Stimulated activated naive CD8-positive, alpha-beta T cell treated with anti-CD3 and anti-CD28 coated beads, Interleukin-15, amount 100 ng/mL, for 72 hours (primary cell): ENCODE results near the gene DQX1.

Experiments
- ATAC-seq: fragments of 150-1000 bp; cut with Tn5 transposase; 2 replicates; pipeline ENCODE4 v1.10.0; 2021; ENCODE audit warnings: mild to moderate bottlenecking, moderate library complexity
- DNase-seq, 2 donors: peaks; one replicate each; pipeline ENCODE4 v3.0.0; 2021 to 2022
- H3K27ac Mint-ChIP-seq, 2 donors: one replicate each; pipeline ENCODE4 v1.8.0; 2022; ENCODE audit warnings: mild to moderate bottlenecking in 2 of 2, mixed read lengths in 2 of 2, moderate library complexity in 2 of 2
- H3K27me3 Mint-ChIP-seq: one replicate; pipeline ENCODE4 v1.8.0; 2022; ENCODE audit warnings: mixed read lengths
- H3K4me1 Mint-ChIP-seq: one replicate; pipeline ENCODE4 v1.8.0; 2022; ENCODE audit warnings: mild to moderate bottlenecking, mixed read lengths
- H3K4me3 Mint-ChIP-seq, 2 donors: one replicate each; pipeline ENCODE4 v1.8.0; 2022; ENCODE audit warnings: mild to moderate bottlenecking in 2 of 2, mixed read lengths in 2 of 2, moderate library complexity in 1 of 2
- H3K9me3 Mint-ChIP-seq, 2 donors: one replicate each; pipeline ENCODE4 v1.8.0; 2022; ENCODE audit warnings: mixed read lengths in 2 of 2

DQX1 gene

GRCh38 chr2:74548285-74548899 is 22.4 kb upstream of the DQX1 start:
- H3K27ac Mint-ChIP-seq: peak overlapping the region in 1 of 2 donors; percentile 55
- ATAC-seq (no peak), DNase-seq (no peak)
- H3K9me3 Mint-ChIP-seq: no peaks in the 10 kb centered on the region
- peaks cover 77% of the 10 kb centered on the region for H3K27me3 Mint-ChIP-seq
- H3K4me1 Mint-ChIP-seq: peaks cover 16% of the 10 kb centered on the region
- H3K4me3 Mint-ChIP-seq: peak overlapping the region; percentile 67 to 74

DNA sequence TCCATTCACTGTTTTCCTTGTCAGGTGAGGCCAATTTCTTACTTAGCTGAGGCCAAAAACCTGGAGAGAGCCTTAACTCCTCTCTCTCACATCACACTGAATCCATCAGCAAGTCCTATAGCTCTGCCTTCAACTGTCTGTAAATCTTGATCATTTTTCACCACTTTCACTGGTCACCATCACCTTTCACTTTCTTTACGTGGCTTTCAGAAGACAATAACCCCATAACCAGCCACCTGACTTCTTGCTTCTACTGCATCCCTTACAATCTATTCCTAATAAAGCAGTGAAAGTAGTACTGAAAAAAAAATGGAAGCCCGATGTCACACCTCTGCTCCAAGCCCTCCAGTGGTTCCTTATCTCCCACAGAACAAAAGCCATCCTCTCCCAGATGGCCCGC is 20.0 kb upstream of the DQX1 start:
- H3K27me3 Mint-ChIP-seq: peaks cover 71% of the 10 kb centered on the region
- no peak overlapping the region for H3K4me3 Mint-ChIP-seq
- ATAC-seq: no peak
- no peak for DNase-seq
- no peaks in the 10 kb centered on the region for H3K9me3 Mint-ChIP-seq
- H3K4me1 Mint-ChIP-seq: peaks cover 16% of the 10 kb centered on the region
- H3K27ac Mint-ChIP-seq: no peak overlapping the region

DNA sequence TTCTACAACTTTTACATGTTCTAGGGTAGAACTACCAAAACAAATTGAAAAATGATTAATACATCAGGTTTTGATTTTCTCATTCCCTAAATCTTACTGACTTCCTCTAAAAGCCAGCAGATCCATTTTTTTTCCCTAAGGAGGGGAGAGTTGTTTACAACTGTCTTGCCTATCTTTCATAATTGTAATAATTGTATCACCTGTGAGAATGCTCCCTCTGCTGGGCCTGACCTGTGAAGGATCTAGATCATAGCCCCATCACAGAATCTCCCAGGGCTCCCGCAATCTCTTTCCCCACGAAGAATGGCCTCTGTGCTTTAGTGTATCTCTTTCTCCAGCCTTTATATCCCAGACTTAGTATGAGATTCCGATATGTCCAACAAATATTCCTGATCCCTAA is 18.6 kb upstream of the DQX1 start:
- ATAC-seq (no peak), DNase-seq (no peak)
- H3K4me3 Mint-ChIP-seq: no peak overlapping the region
- H3K27me3 Mint-ChIP-seq: peaks cover 61% of the 10 kb centered on the region
- peaks cover 11% of the 10 kb centered on the region for H3K4me1 Mint-ChIP-seq
- H3K27ac Mint-ChIP-seq: no peak overlapping the region
- H3K9me3 Mint-ChIP-seq: no peaks in the 10 kb centered on the region

DNA sequence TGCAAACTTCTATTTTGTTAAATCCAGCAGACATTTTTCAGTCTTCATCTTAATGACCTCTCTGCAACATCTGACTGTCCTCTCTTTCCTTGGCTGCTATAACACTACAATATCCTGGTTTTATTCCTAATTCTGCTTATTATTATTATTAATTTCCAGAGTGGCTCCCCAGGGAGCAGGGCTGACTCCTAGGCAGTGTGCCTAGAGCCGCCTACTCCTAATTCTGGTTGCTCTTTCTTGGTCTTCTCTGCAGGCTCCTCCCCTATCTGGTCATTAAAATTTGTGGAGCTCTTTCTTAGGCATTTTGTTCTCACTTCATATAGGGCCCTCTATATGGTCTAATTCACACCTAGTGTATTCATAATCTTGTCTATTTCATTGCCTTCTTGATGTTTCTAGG is 16.9 kb upstream of the DQX1 start:
- Mint-ChIP-seq H3K27me3 (peaks cover 67% of the 10 kb centered on the region), H3K4me3 (no peak overlapping the region), H3K9me3 (no peaks in the 10 kb centered on the region), H3K27ac (no peak overlapping the region), H3K4me1 (peaks cover 16% of the 10 kb centered on the region)
- DNase-seq: no peak
- no peak for ATAC-seq

DNA sequence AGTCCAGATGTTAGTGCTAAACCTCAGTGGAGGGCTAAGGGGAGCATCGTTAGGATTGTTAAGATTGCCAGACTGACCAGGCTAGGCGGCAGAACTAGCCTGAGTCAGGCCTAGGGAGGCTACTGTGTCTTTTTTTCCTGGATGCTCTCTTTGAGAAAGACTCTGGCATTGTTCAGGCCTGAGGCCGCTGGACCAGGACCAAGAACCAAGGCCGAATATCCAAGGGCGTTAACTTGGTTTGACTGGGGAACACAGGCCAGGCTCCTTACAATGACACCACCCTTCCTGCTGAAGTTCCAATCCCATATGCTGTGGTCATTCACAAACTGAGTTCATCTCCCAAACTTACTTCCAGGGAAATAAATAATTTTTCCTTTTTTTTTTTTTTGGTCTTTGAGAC is 14.3 kb upstream of the DQX1 start:
- H3K4me1 Mint-ChIP-seq: peaks cover 17% of the 10 kb centered on the region

DNA sequence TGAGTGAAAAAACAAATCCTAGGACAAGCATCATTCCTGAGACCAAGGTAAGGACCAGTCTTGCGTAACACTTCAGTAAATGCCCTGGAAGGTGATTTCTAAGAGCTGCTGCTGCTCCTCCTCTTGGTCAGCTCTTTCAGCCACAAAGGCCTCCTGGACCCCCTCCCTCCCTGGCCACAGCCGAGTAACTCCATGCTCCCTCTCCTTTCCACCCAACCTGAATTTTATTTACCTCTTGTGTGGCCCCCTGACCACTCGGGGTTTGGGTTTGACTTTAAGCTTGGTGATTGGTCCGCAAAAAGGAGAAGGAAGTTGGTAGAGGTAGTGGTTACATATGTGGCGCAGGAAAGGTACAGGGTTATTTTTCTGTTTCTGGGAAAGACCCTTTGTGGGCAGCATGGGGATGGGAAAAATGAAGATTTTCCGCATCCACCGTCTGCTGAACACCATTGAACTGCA is 12.9 kb upstream of the DQX1 start:
- Mint-ChIP-seq H3K27ac (no peak overlapping the region), H3K27me3 (peaks cover 48% of the 10 kb centered on the region), H3K4me1 (peaks cover 17% of the 10 kb centered on the region), H3K4me3 (peak overlapping the region in 1 of 2 donors; percentile 49), H3K9me3 (no peaks in the 10 kb centered on the region)
- DNase-seq (no peak), ATAC-seq (no peak)

More for the DNA sequence above, 14.3 kb upstream of the DQX1 start:
- no peak for ATAC-seq
- H3K27ac Mint-ChIP-seq: no peak overlapping the region
- no peaks in the 10 kb centered on the region for H3K9me3 Mint-ChIP-seq
- H3K27me3 Mint-ChIP-seq: peaks cover 57% of the 10 kb centered on the region
- H3K4me3 Mint-ChIP-seq: no peak overlapping the region
- DNase-seq: no peak

DNA sequence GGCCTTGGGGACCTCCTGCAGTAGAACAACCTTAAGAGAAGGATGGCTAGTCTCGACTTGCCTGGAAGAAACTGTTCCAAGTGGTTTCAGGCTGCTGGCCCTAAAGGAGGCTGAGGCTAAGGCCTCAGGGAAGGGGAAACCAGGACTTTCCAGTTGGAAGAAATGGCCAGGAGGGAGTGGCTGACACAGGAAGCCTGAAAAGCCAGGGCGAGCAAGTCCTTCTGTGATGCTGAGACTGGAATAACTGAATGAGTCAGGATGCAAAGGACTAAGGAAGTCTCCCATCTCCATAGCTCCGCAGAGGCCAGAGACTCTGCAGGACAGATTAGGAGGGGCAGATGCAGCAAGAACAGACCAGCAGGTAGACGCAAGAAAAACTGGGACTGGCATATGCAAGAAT is 11.1 kb upstream of the DQX1 start:
- Mint-ChIP-seq H3K4me1 (peaks cover 23% of the 10 kb centered on the region), H3K27me3 (peaks cover 35% of the 10 kb centered on the region), H3K4me3 (no peak overlapping the region), H3K27ac (no peak overlapping the region), H3K9me3 (no peaks in the 10 kb centered on the region)
- ATAC-seq: no peak
- no peak for DNase-seq

DNA sequence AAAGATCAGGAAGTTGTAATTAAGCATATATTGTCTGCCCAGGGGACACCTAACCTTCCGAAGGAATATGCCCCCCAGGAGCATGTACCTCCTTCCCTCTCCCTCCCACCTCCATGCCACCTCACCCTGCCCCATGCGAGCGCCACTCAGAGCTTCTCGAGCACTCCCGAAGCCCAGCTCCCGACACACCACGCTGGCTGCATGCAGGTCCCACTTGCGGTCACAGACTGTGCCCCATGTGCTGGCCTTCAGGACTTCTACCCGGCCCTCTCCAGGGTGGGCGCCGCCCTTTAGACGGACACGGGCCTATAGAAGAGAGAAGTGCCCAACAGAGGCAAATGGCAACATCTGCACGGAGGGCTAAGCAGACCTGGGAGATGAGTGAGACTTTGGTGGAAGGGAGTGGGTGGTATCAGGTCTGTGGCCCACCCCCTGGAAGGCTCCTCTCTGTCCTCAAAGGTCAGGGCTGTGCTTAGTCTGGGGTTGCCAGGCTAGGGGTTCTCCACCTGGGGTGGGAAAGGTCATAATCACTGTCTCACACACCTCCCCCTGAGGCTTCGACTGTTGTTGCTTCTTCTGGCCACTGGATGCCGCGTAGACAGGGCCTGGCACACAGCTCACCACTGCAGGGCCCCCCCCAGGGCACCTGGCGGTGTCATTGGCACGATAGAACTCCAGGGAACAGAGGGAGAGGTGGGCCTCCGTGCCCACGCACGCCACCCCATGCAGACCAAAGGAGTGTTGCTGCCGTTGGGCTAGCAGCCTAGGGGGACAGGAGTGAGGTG is 10.3 kb upstream of the DQX1 start:
- H3K27me3 Mint-ChIP-seq: peaks cover 32% of the 10 kb centered on the region
- no peak for DNase-seq
- no peaks in the 10 kb centered on the region for H3K9me3 Mint-ChIP-seq
- peak; percentile 59 for ATAC-seq
- peak overlapping the region in 1 of 2 donors; percentile 5 for H3K27ac Mint-ChIP-seq
- H3K4me3 Mint-ChIP-seq: no peak overlapping the region
- H3K4me1 Mint-ChIP-seq: peaks cover 30% of the 10 kb centered on the region

DNA sequence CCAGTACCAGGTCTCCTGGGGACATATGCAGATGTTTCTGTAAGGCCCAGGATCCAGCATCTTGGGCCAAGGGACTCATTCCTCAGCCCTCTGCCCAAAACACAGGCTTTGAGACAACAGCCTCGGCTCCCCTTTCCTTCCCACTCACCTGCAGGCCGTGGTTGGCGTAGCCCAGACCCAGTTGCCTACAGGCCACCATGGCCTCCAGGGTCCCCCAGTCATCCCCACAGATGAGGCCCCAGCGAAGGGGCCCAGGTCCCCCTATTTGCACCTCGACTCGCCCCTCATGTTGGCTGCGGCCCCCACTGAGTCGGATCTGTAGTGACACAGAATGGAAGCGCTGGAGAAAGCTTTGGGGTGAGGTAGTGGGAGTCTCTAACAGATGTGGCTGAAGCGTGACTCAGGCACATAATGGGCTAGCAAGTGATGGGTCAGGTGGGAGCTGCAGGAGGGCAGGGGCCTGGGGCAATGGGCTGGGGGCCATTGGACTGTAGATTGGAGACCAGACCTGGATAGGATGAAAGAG is 9.5 kb upstream of the DQX1 start:
- DNase-seq (no peak), ATAC-seq (no peak)
- Mint-ChIP-seq H3K9me3 (no peaks in the 10 kb centered on the region), H3K4me3 (no peak overlapping the region), H3K4me1 (peaks cover 38% of the 10 kb centered on the region), H3K27me3 (peaks cover 32% of the 10 kb centered on the region), H3K27ac (no peak overlapping the region)

GRCh38 chr2:74534411-74534810 is 8.4 kb upstream of the DQX1 start:
- no peak overlapping the region for H3K27ac Mint-ChIP-seq

DNA sequence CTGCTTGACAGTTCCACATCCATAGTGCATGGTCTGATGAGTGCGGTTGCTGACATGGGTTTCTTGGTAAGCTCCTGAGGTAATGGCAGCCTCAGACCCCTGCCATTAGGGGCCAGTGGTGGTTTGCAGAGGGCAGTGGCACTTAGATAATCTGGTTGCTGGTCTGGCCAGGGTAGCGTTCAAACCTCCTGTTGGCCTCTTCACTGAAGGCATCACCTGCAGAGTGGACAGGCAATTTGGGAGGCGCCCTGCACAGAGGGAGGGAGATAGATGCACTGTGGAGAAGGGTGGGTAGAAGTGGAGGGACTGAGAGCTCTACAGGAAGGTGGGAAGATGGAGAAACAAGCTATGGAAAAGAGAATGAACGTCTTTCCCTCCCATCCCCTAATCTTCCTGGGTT is 7.4 kb upstream of the DQX1 start:
- no peak for DNase-seq
- Mint-ChIP-seq H3K4me1 (peaks cover 35% of the 10 kb centered on the region), H3K9me3 (no peaks in the 10 kb centered on the region), H3K27ac (no peak overlapping the region), H3K4me3 (no peak overlapping the region), H3K27me3 (peaks cover 16% of the 10 kb centered on the region)
- no peak for ATAC-seq

More at GRCh38 chr2:74534411-74534810, 8.4 kb upstream of the DQX1 start:
- Mint-ChIP-seq H3K9me3 (no peaks in the 10 kb centered on the region), H3K4me1 (peaks cover 35% of the 10 kb centered on the region), H3K4me3 (no peak overlapping the region), H3K27me3 (peaks cover 26% of the 10 kb centered on the region)
- DNase-seq (no peak), ATAC-seq (no peak)

DNA sequence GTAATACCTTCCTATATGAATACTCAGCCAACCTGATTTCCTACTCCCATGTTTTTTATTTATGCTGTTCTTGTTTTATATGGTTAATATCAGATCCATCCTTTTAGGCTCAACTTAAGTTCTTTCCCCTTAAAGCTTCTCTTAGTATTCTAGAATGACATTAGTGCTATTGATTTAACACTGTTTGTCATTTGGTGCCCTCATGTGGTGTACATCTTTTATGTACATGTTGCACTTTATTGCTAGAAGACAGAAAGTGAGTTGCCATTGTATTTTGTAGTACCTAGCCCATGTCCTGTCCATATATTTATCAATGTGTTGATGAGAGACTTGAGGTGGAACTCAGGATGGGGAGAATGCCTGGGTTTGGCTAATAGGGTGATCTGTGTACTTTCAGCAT is 6.2 kb upstream of the DQX1 start:
- Mint-ChIP-seq H3K27me3 (peaks cover 4% of the 10 kb centered on the region), H3K4me1 (peaks cover 47% of the 10 kb centered on the region), H3K27ac (peak overlapping the region in 1 of 2 donors; percentile 15), H3K9me3 (no peaks in the 10 kb centered on the region), H3K4me3 (peak overlapping the region in 1 of 2 donors; percentile 84)
- ATAC-seq (no peak), DNase-seq (no peak)

DNA sequence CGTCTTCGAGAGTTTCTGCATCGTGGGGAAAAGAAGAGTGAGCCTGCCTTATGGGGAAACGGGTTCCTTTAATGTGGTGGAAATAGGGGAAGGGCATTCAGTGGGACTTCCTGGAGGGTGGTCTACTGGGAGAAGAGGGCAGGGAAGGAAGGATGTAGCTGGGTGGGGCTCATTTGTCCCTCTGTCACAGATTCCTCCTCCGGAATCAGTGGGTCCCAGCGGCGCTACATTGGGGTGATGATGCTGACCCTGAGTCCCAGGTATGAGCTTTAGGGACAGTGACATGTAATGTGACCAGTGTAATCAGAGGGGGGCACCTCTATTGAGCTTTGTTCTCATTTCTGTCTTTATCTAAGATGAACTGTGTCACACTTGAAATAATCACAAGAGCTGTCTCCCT is 5.6 kb upstream of the DQX1 start:
- Mint-ChIP-seq H3K27ac (no peak overlapping the region), H3K27me3 (no peaks in the 10 kb centered on the region), H3K4me1 (peaks cover 51% of the 10 kb centered on the region), H3K9me3 (peaks cover 0 to 3% of the 10 kb centered on the region in 2 donors), H3K4me3 (peak overlapping the region; percentile 84 to 99)
- no peak for DNase-seq
- no peak for ATAC-seq

DNA sequence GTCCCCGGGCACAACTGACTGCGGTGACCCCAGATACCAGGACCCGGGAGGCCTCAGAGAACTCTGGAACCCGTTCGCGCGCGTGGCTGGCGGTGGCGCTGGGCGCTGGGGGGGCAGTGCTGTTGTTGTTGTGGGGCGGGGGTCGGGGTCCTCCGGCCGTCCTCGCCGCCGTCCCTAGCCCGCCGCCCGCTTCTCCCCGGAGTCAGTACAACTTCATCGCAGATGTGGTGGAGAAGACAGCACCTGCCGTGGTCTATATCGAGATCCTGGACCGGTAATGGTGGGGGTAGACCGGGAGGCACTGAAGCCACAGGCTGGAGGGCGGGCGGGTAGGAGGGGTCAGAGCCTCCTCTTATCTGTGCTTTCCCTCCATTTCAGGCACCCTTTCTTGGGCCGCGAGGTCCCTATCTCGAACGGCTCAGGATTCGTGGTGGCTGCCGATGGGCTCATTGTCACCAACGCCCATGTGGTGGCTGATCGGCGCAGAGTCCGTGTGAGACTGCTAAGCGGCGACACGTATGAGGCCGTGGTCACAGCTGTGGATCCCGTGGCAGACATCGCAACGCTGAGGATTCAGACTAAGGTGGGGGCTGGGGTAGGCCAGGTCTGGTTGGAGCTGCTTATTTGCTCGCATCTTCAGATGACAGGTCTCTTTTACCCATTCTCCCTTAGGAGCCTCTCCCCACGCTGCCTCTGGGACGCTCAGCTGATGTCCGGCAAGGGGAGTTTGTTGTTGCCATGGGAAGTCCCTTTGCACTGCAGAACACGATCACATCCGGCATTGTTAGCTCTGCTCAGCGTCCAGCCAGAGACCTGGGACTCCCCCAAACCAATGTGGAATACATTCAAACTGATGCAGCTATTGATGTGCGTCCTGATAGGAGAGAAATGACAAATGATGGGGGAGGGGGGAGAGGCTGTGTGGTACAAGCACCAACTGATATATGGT is 4.5 kb upstream of the DQX1 start:
- DNase-seq (peak; percentile 41 to 79), ATAC-seq (peak; percentile 71)
- peak overlapping the region; percentile 84 to 99 for H3K4me3 Mint-ChIP-seq
- H3K4me1 Mint-ChIP-seq: peaks cover 53% of the 10 kb centered on the region
- H3K9me3 Mint-ChIP-seq: peaks cover 0 to 7% of the 10 kb centered on the region in 2 donors
- no peaks in the 10 kb centered on the region for H3K27me3 Mint-ChIP-seq
- peak overlapping the region; percentile 86 to 88 for H3K27ac Mint-ChIP-seq
